Natural killer cell (primary cell): ENCODE results near the gene APLF. TPM values are rescaled to one million over a fixed set of nuclear protein-coding genes. Genes with fewer than 3 reads are reported as not detected.

Source experiments
- ATAC-seq, 3 donors: fragments of 150-1000 bp in 2 of 3; fragments of 200-7000 bp in 1 of 3; cut with Tn5 transposase; 1 replicate in 1 of 3; 2 replicates in 2 of 3; pipeline ENCODE4 v1.10.0; 2021; ENCODE audit warnings: mild to moderate bottlenecking in 2 of 3, moderate library complexity in 2 of 3
- DNase-seq, 2 donors: peaks; one replicate each; pipeline versions ENCODE4 v3.0.0 to v3.0.0-alpha.2; 2013 to 2021; ENCODE audit warnings: mixed read lengths in 1 of 2
- H3K27ac ChIP-seq: one replicate; pipeline ENCODE4 v1.5.1; 2013; ENCODE audit warnings: mild to moderate bottlenecking, low read length
- H3K27me3 ChIP-seq: one replicate; pipeline ENCODE4 v1.6.1; 2013; ENCODE audit warnings: low read length; ENCODE audit not compliant: control insufficient read depth, insufficient read depth
- H3K36me3 ChIP-seq: one replicate; pipeline ENCODE4 v1.6.1; 2013; ENCODE audit warnings: low read length; ENCODE audit not compliant: control insufficient read depth, insufficient read depth
- H3K4me1 ChIP-seq: one replicate; pipeline ENCODE4 v1.6.1; 2013; ENCODE audit warnings: low read length; ENCODE audit not compliant: control insufficient read depth, insufficient read depth
- H3K4me3 ChIP-seq: one replicate; pipeline ENCODE4 v1.5.1; 2013; ENCODE audit warnings: low read length
- H3K9me3 ChIP-seq: one replicate; pipeline ENCODE4 v1.6.1; 2013; ENCODE audit warnings: low read length; ENCODE audit not compliant: control insufficient read depth, insufficient read depth
- H3K27ac Mint-ChIP-seq, 2 donors: one replicate each; pipeline ENCODE4 v1.8.0; 2022; ENCODE audit warnings: mild to moderate bottlenecking in 2 of 2, mixed read lengths in 2 of 2, moderate library complexity in 1 of 2
- H3K27me3 Mint-ChIP-seq, 2 donors: one replicate each; pipeline ENCODE4 v1.8.0; 2022; ENCODE audit warnings: low read depth in 2 of 2, mixed read lengths in 2 of 2
- H3K36me3 Mint-ChIP-seq: one replicate; pipeline ENCODE4 v1.8.0; 2022; ENCODE audit warnings: mixed read lengths
- H3K4me1 Mint-ChIP-seq, 2 donors: one replicate each; pipeline ENCODE4 v1.8.0; 2022; ENCODE audit warnings: mixed read lengths in 2 of 2
- H3K4me3 Mint-ChIP-seq: one replicate; pipeline ENCODE4 v1.8.0; 2022; ENCODE audit warnings: mild to moderate bottlenecking, moderate library complexity, mixed read lengths
- H3K9me3 Mint-ChIP-seq, 2 donors: one replicate each; pipeline ENCODE4 v1.8.0; 2022; ENCODE audit warnings: mixed read lengths in 2 of 2
- CTCF ChIP-seq: fragments of 200-600 bp; IDR thresholded peaks from one replicate; pipeline ENCODE4 v1.8.0; 2022; ENCODE audit warnings: antibody characterized with exemption
- WGBS: methylation state at CpG from one replicate; pipeline ENCODE4 v1.1.7; 2013; ENCODE audit warnings: missing lambda C conversion rate; ENCODE audit not compliant: insufficient coverage; 5-methylcytosine and 5-hydroxymethylcytosine counted together
- intact Hi-C: fragments of 100-400 bp; cut with micrococcal nuclease; formaldehyde crosslinking; loops from one replicate; pipeline ENCODE4 v1.14.2; 2022
- total RNA-seq, 4 donors: library from RNA; stranded (reverse); fragments of 120-200 nt in 1 of 4; gene quantifications; one replicate each; pipeline versions ENCODE4 v1.2.3 to v1.2.4, GENCODE V29; 2013 to 2022

Gene APLF
- total RNA-seq, 3 donors from 2014 or later (not counting 1 experiment from before 2014, with no cell fraction given) = 2.2 to 4.3 (median 3.8) TPM

- 75% methylated on average over 2 of the region's 4 CpGs for WGBS
- no peak for TF ChIP-seq CTCF
- DNase-seq = no peak
- peak overlapping the region in 1 of 2 donors; percentile 57 for H3K27ac Mint-ChIP-seq
- Histone ChIP-seq H3K4me1 (peaks cover 52% of the 10 kb centered on the region), H3K9me3 (no peaks in the 10 kb centered on the region), H3K4me3 (no peak overlapping the region), H3K36me3 (no peaks in the 10 kb centered on the region), H3K27me3 (no peaks in the 10 kb centered on the region), H3K27ac (no peak overlapping the region)
- H3K4me1 Mint-ChIP-seq = peaks cover 29 to 30% of the 10 kb centered on the region in 2 donors
- no peaks in the 10 kb centered on the region for H3K9me3 Mint-ChIP-seq
- intact Hi-C loops = no loop called here
- no peak for ATAC-seq
- no peaks in the 10 kb centered on the region for H3K27me3 Mint-ChIP-seq
- no peak overlapping the region for H3K4me3 Mint-ChIP-seq
- no peaks in the 10 kb centered on the region for H3K36me3 Mint-ChIP-seq
These were observed 39.3 kb upstream of the APLF start for GRCh38 chr2:68428126-68428525.

- H3K36me3 ChIP-seq = no peaks in the 10 kb centered on the region
- H3K4me3 ChIP-seq = no peak overlapping the region
- no peaks in the 10 kb centered on the region for H3K9me3 Mint-ChIP-seq
- peak overlapping the region in 1 of 2 donors; percentile 57 for H3K27ac Mint-ChIP-seq
- DNase-seq = no peak
- no peak overlapping the region for H3K27ac ChIP-seq
- H3K27me3 ChIP-seq = no peaks in the 10 kb centered on the region
- no peak overlapping the region for H3K4me3 Mint-ChIP-seq
- 100% methylated on average over 1 of the region's 1 CpG for WGBS
- no peaks in the 10 kb centered on the region for H3K27me3 Mint-ChIP-seq
- H3K36me3 Mint-ChIP-seq = no peaks in the 10 kb centered on the region
- H3K4me1 ChIP-seq = peaks cover 49% of the 10 kb centered on the region
- no peak for TF ChIP-seq CTCF
- intact Hi-C loops = no loop called here
- H3K9me3 ChIP-seq = no peaks in the 10 kb centered on the region
- peaks cover 29 to 30% of the 10 kb centered on the region in 2 donors for H3K4me1 Mint-ChIP-seq
- no peak for ATAC-seq
These were observed 38.6 kb upstream of the APLF start for GRCh38 chr2:68428746-68429145.

- H3K9me3 Mint-ChIP-seq = no peaks in the 10 kb centered on the region
- H3K27me3 ChIP-seq = no peaks in the 10 kb centered on the region
- intact Hi-C loops = no loop called here
- H3K9me3 ChIP-seq = no peaks in the 10 kb centered on the region
- H3K4me3 ChIP-seq = no peak overlapping the region
- TF ChIP-seq CTCF = no peak
- no peaks in the 10 kb centered on the region for H3K36me3 ChIP-seq
- peaks cover 49% of the 10 kb centered on the region for H3K4me1 ChIP-seq
- no peaks in the 10 kb centered on the region for H3K36me3 Mint-ChIP-seq
- WGBS = 95% methylated on average over 7 of the region's 7 CpGs
- ATAC-seq (no peak), DNase-seq (no peak)
- H3K27me3 Mint-ChIP-seq = no peaks in the 10 kb centered on the region
- no peak overlapping the region for H3K4me3 Mint-ChIP-seq
- no peak overlapping the region for H3K27ac Mint-ChIP-seq
- no peak overlapping the region for H3K27ac ChIP-seq
- H3K4me1 Mint-ChIP-seq = peaks cover 29 to 30% of the 10 kb centered on the region in 2 donors
These were observed 38.0 kb upstream of the APLF start for GRCh38 chr2:68429311-68429826.

GRCh38 chr2:68431316-68431972 is 35.9 kb upstream of the APLF start:
- Histone ChIP-seq H3K9me3 (no peaks in the 10 kb centered on the region), H3K4me3 (no peak overlapping the region), H3K27ac (no peak overlapping the region), H3K36me3 (no peaks in the 10 kb centered on the region), H3K4me1 (peaks cover 29% of the 10 kb centered on the region), H3K27me3 (no peaks in the 10 kb centered on the region)
- no peaks in the 10 kb centered on the region for H3K9me3 Mint-ChIP-seq
- no peaks in the 10 kb centered on the region for H3K27me3 Mint-ChIP-seq
- ATAC-seq = no peak
- H3K4me3 Mint-ChIP-seq = no peak overlapping the region
- H3K36me3 Mint-ChIP-seq = no peaks in the 10 kb centered on the region
- no peak overlapping the region for H3K27ac Mint-ChIP-seq
- no peak for TF ChIP-seq CTCF
- 86% methylated on average over 8 of the region's 8 CpGs for WGBS
- peaks cover 39 to 45% of the 10 kb centered on the region in 2 donors for H3K4me1 Mint-ChIP-seq
- intact Hi-C loops = no loop called here
- no peak for DNase-seq
